ENCODE results near the gene RASD1. TPM values are rescaled to one million over a fixed set of nuclear protein-coding genes. Genes with fewer than 3 reads are reported as not detected.

RASD1 gene
- total RNA-seq, 1 experiment from 2014 or later, result 0.30 TPM

DNA sequence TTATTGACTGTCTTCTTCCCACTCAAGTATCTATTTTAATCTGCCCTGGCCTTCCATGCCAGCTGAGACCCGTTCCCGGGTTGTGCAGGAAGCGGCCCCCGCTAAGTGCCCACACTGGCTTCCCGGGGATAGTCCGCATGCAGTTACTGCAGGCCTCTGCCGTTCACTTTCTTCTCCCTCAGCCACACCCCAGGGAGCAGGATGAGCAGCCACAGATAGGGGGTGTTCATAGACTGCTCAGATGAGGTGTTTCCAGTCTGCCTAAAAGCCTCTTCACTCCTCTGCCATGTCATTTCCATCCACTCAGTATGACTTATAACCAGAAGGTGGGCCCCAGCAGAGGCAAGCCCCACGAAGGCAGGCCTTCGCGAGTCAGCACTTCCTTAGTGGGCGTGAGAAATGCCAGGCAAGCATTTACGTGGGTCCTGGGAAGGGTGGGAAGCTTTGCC, 11.7 kb downstream of the RASD1 start:
- TF ChIP-seq ELF1 (IDR thresholded peaks at IDR 0.05; ENCODE audit: borderline replicate concordance, low read depth), result no peak
- no peak for TF ChIP-seq SIN3A (IDR thresholded peaks at IDR 0.05; ENCODE audit: low read depth)
- TF ChIP-seq, protein P1, sequence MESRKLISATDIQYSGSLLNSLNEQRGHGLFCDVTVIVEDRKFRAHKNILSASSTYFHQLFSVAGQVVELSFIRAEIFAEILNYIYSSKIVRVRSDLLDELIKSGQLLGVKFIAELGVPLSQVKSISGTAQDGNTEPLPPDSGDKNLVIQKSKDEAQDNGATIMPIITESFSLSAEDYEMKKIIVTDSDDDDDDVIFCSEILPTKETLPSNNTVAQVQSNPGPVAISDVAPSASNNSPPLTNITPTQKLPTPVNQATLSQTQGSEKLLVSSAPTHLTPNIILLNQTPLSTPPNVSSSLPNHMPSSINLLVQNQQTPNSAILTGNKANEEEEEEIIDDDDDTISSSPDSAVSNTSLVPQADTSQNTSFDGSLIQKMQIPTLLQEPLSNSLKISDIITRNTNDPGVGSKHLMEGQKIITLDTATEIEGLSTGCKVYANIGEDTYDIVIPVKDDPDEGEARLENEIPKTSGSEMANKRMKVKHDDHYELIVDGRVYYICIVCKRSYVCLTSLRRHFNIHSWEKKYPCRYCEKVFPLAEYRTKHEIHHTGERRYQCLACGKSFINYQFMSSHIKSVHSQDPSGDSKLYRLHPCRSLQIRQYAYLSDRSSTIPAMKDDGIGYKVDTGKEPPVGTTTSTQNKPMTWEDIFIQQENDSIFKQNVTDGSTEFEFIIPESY (IDR thresholded peaks at IDR 0.05; ENCODE audit: extremely low read depth, insufficient replicate concordance, low read length), result no peak
- no peak for TF ChIP-seq EZH2 (IDR thresholded peaks at IDR 0.05)
- no peak for TF ChIP-seq EZH2phosphoT487 (IDR thresholded peaks at IDR 0.05; ENCODE audit: borderline replicate concordance)
- TF ChIP-seq POLR2AphosphoS5 (IDR thresholded peaks at IDR 0.05; ENCODE audit: low read depth, low read length), result no peak
- no peak for TF ChIP-seq FOSL1 (IDR thresholded peaks at IDR 0.05; ENCODE audit: low read depth)
- no peak for TF ChIP-seq EGR1 (IDR thresholded peaks at IDR 0.05; ENCODE audit: low read depth)
- TF ChIP-seq SP1 (IDR thresholded peaks at IDR 0.05; ENCODE audit: low read depth), result no peak
- DNase-seq (ENCODE audit: low read depth, low spot score) (no peak), ATAC-seq (no peak; the same call in 1 of the 2 replicates)
- Histone ChIP-seq H3K4me1 (ENCODE audit: control insufficient read depth in 1 of 2, insufficient read depth in 2 of 2, low read length in 2 of 2) (peaks cover 0 to 8% of the 10 kb centered on the region in 2 experiments; a peak in 2 of 4 replicates), H3K9ac (ENCODE audit: low read length) (no peak overlapping the region), H3K79me2 (ENCODE audit: insufficient read depth, low read length) (peaks cover 84% of the 10 kb centered on the region), H3K27me3 (ENCODE audit: insufficient read depth, low read length) (no peaks in the 10 kb centered on the region), H2AFZ (ENCODE audit: low read depth, low read length, poor library complexity, severe bottlenecking) (no peak overlapping the region), H3K4me2 (ENCODE audit: low read length) (no peak overlapping the region), H4K20me1 (ENCODE audit: insufficient read depth) (peaks cover 3% of the 10 kb centered on the region; the same call in 1 of the 2 replicates), H3K27ac (ENCODE audit: low read depth, low read length) (no peak overlapping the region), H3K9me3 (ENCODE audit: control insufficient read depth in 1 of 2, insufficient read depth in 1 of 2, low read depth in 1 of 2, low read length in 2 of 2) (no peaks in the 10 kb centered on the region), H3K36me3 (ENCODE audit: control insufficient read depth in 1 of 2, insufficient read depth in 2 of 2, low read length in 2 of 2) (peaks cover 5 to 15% of the 10 kb centered on the region in 2 experiments; a peak in 3 of 4 replicates), H3K9me2 (ENCODE audit: insufficient read depth) (no peaks in the 10 kb centered on the region), H3K4me3 (replicated peaks in 1 of 2; ENCODE audit: low read depth in 1 of 2, low read length in 2 of 2) (no peak overlapping the region)
- ChIA-PET POLR2A (no interaction called here), CTCF (interaction anchor here (1.6 kb wide), 1 partner anchor 13 kb away, joined by 5 read pairs; no protein-coding TSS in a partner anchor), RAD21 (ENCODE audit: low non-redundant PET in 1 of 2, low total read pairs in 2 of 2, uncharacterized antibody in 2 of 2, unreplicated experiment in 2 of 2) (no interaction called here)
- intact Hi-C loops (cut with micrococcal nuclease), result no loop called here
- BruUV-seq (replicated peaks), result no TSS peak

All from HCT116 (cell line).